Esophagus squamous epithelium (tissue), 5 donors: Measurements from ENCODE around the gene ECT2. TPM values are rescaled to one million over a fixed set of nuclear protein-coding genes. Genes with fewer than 3 reads are reported as not detected.

ENCODE experiments used
- DNase-seq: peaks from one replicate; lab custom pipeline; 2025; lab: John Stamatoyannopoulos, UW
- H3K27ac ChIP-seq, 4 donors: fragments of 200-600 bp; sonication (generic); one replicate each; pipeline ENCODE4 v1.5.1; 2016 to 2019; ENCODE audit warnings: mild to moderate bottlenecking in 1 of 4
- H3K27me3 ChIP-seq, 4 donors: fragments of 200-600 bp; sonication (generic); 1 replicate in 3 of 4; 2 replicates in 1 of 4; pipeline versions ENCODE4 v1.5.1 to v1.6.0; 2017 to 2021; ENCODE audit warnings: antibody characterized with exemption in 1 of 4
- H3K36me3 ChIP-seq, 3 donors: fragments of 200-600 bp; sonication (generic); one replicate each; pipeline ENCODE4 v1.5.1; 2016 to 2019
- H3K4me1 ChIP-seq, 3 donors: fragments of 200-600 bp; sonication (generic); one replicate each; pipeline ENCODE4 v1.5.1; 2017 to 2019
- H3K4me3 ChIP-seq, 4 donors: fragments of 200-600 bp; sonication (generic); 1 replicate in 3 of 4; 2 replicates in 1 of 4; pipeline ENCODE4 v1.5.1; 2016 to 2019; ENCODE audit warnings: mild to moderate bottlenecking in 2 of 4, moderate library complexity in 1 of 4
- H3K9me3 ChIP-seq, 3 donors: fragments of 200-600 bp; sonication (generic); one replicate each; pipeline ENCODE4 v1.5.1; 2016 to 2019
- POLR2A ChIP-seq, 4 donors: fragments of 450-650 bp; IDR thresholded peaks; one replicate each; pipeline ENCODE4 v1.6.1; 2017; ENCODE audit warnings: antibody characterized with exemption in 4 of 4, mild to moderate bottlenecking in 4 of 4, moderate library complexity in 3 of 4
- WGBS, 2 donors: methylation state at CpG; one replicate each; pipeline ENCODE4 v1.1.5; 2018; 5-methylcytosine and 5-hydroxymethylcytosine counted together
- intact Hi-C: fragments of 100-400 bp; cut with DNase I; formaldehyde crosslinking; loops from one replicate; pipeline ENCODE4 v1.15.0; 2022
- total RNA-seq, 4 donors: library from RNA; depleted of rRNA; stranded (reverse); fragments of >200 nt; gene quantifications; one replicate each; pipeline ENCODE4 v1.1.0, GENCODE V29; 2016
- TF ChIP-seq, protein P1 (sequence below), 6 experiments: fragments of 450-650 bp in 4 of 6; fragments of 200-600 bp in 2 of 6; sonication (generic) in 2 of 6; IDR thresholded peaks; one replicate each; pipeline ENCODE4 v1.5.1; 2016 to 2019; ENCODE audit warnings: antibody characterized with exemption in 6 of 6, mild to moderate bottlenecking in 4 of 6, moderate library complexity in 4 of 6
- donor health status: DM: yes; HTN: yes; CAD: no.

The ECT2 gene
- total RNA-seq, 4 donors from 2014 or later, result 7.7 to 30.5 (median 17.7) TPM

DNA sequence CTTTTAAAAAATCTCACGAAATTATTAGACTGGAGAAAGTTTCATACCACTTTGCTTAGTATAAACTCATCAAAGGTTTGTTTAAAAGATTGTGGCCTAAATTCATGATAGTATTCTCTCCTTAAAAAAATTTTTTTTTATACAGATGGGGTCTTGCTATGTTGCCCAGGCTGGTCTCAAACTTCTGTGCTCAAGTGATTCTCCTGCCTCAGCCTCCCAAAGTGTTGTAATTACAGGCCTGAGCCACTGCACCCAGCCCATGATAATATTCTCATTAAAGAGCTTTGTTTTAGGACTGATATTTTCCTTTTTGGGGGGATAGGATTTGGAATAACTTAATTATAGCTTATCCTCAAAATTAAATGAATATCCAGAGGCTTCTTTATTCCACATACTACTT is 19.9 kb downstream of the ECT2 start:
- intact Hi-C loops, result no loop called here
- 87 to 97% methylated on average over 1 of the region's 1 CpG for WGBS, 2 donors
- no peak for DNase-seq

DNA sequence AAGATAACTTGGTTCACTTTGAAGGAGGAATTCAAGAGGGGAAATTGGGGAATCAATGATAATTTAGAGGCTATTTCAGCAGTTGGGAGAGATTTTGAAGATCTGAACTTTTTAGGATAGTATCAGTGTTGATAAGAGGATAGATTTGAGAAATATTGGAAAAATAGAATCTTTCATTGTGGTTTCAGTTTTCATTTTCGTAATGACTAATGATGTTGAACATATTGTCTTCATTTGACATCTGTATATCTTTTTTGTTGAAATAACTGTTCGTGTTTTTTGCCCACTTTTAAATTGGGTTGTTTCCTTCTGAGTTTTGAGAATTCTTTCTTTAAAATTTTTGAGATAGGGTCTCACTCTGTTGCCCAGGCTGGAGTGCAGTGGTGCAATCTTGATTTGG is 21.1 kb downstream of the ECT2 start:
- Histone ChIP-seq H3K4me1 (peaks cover 0 to 5% (median 0%) of the 10 kb centered on the region in 3 donors), H3K27me3 (no peaks in the 10 kb centered on the region), H3K4me3 (no peak overlapping the region), H3K36me3 (peaks cover 0 to 71% (median 0%) of the 10 kb centered on the region in 3 donors), H3K9me3 (no peaks in the 10 kb centered on the region), H3K27ac (no peak overlapping the region)
- WGBS, 2 donors, result 85 to 88% methylated on average over 2 of the region's 2 CpGs
- no peak for DNase-seq
- TF ChIP-seq, protein P1, sequence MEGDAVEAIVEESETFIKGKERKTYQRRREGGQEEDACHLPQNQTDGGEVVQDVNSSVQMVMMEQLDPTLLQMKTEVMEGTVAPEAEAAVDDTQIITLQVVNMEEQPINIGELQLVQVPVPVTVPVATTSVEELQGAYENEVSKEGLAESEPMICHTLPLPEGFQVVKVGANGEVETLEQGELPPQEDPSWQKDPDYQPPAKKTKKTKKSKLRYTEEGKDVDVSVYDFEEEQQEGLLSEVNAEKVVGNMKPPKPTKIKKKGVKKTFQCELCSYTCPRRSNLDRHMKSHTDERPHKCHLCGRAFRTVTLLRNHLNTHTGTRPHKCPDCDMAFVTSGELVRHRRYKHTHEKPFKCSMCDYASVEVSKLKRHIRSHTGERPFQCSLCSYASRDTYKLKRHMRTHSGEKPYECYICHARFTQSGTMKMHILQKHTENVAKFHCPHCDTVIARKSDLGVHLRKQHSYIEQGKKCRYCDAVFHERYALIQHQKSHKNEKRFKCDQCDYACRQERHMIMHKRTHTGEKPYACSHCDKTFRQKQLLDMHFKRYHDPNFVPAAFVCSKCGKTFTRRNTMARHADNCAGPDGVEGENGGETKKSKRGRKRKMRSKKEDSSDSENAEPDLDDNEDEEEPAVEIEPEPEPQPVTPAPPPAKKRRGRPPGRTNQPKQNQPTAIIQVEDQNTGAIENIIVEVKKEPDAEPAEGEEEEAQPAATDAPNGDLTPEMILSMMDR (IDR thresholded peaks at IDR 0.05), result no peak
- no peak for TF ChIP-seq POLR2A (IDR thresholded peaks at IDR 0.05)
- intact Hi-C loops, result no loop called here

More for the DNA sequence above, 19.9 kb downstream of the ECT2 start:
- Histone ChIP-seq H3K9me3 (no peaks in the 10 kb centered on the region), H3K27ac (no peak overlapping the region), H3K4me3 (no peak overlapping the region), H3K36me3 (peaks cover 0 to 70% (median 0%) of the 10 kb centered on the region in 3 donors), H3K4me1 (peaks cover 0 to 5% (median 0%) of the 10 kb centered on the region in 3 donors), H3K27me3 (no peaks in the 10 kb centered on the region)
- TF ChIP-seq POLR2A (IDR thresholded peaks at IDR 0.05), result no peak
- TF ChIP-seq, protein P1 (IDR thresholded peaks at IDR 0.05), result no peak

DNA sequence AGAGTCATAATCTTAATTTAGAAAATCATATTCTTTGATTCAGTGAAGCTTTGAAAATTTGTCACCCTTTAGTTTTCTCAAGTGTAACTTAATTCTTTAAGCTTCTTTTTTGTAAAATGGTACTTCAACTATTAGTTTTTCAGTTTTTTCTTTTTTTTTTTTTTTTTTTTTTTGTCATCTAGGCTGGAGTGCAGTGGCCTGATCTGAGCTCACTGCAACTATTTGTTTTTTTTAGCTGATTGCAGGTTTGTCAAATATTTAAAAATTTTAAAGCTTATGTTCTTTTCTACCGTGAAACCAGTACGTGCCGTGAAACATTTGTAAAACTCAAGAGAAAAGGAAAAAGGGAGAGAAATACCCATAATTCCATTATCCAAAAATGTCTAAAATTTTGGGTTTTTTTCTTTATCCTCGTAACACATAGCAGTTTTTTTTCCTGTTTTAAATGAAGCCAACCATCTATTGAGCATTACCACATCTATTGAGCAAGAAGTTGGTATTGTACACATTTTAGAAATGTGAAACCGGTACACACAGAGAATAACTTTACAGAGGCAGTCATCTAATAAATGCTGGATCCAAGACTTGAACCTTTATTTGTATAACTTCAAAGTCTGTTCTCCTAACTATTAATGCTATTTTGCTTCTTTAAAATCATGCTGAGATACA is 25.7 kb downstream of the ECT2 start:
- peaks cover 0 to 47% (median 0%) of the 10 kb centered on the region in 3 donors for H3K36me3 ChIP-seq
- TF ChIP-seq, protein P1 (IDR thresholded peaks at IDR 0.05), result no peak
- no peak for TF ChIP-seq POLR2A (IDR thresholded peaks at IDR 0.05)
- WGBS, 2 donors, result 89 to 94% methylated on average over 5 of the region's 5 CpGs
- no peak overlapping the region for H3K27ac ChIP-seq
- intact Hi-C loops, result no loop called here
- H3K9me3 ChIP-seq, result no peaks in the 10 kb centered on the region
- H3K4me1 ChIP-seq, result no peaks in the 10 kb centered on the region
- H3K4me3 ChIP-seq, result no peak overlapping the region
- H3K27me3 ChIP-seq, result no peaks in the 10 kb centered on the region
- no peak for DNase-seq

GRCh38 chr3:172777901-172778300 is 27.4 kb downstream of the ECT2 start:
- Histone ChIP-seq H3K36me3 (peaks cover 0 to 39% (median 0%) of the 10 kb centered on the region in 3 donors), H3K27me3 (no peaks in the 10 kb centered on the region), H3K4me1 (no peaks in the 10 kb centered on the region), H3K9me3 (no peaks in the 10 kb centered on the region), H3K4me3 (no peak overlapping the region), H3K27ac (no peak overlapping the region)
- intact Hi-C loops, result no loop called here
- 84 to 94% methylated on average over 3 of the region's 3 CpGs for WGBS, 2 donors
- no peak for DNase-seq
- TF ChIP-seq POLR2A (IDR thresholded peaks at IDR 0.05), result no peak

- no peaks in the 10 kb centered on the region for H3K9me3 ChIP-seq
- 89% methylated on average over 2 of the region's 2 CpGs for WGBS, 2 donors
- intact Hi-C loops, result no loop called here
- H3K36me3 ChIP-seq, result peaks cover 0 to 8% (median 3%) of the 10 kb centered on the region in 3 donors
- H3K4me3 ChIP-seq, result no peak overlapping the region
- no peaks in the 10 kb centered on the region for H3K27me3 ChIP-seq
- H3K27ac ChIP-seq, result no peak overlapping the region
- no peak for DNase-seq
- no peak for TF ChIP-seq POLR2A (IDR thresholded peaks at IDR 0.05)
- TF ChIP-seq, protein P1 (IDR thresholded peaks at IDR 0.05), result no peak
- no peaks in the 10 kb centered on the region for H3K4me1 ChIP-seq
Observed at GRCh38 chr3:172782235-172782634, 31.7 kb downstream of the ECT2 start.
